Keratinocyte (primary cell): ENCODE measurements around the gene HNF1B. TPM values are rescaled to one million over a fixed set of nuclear protein-coding genes. Genes with fewer than 3 reads are reported as not detected.

Experiments
- DNase-seq: peaks from one replicate; pipeline ENCODE4 v3.0.0-alpha.2; 2011; ENCODE audit warnings: low read depth, missing footprints, low spot score
- FAIRE-seq: peaks from 2 replicates; lab custom pipeline; 2011; peaks lifted over from hg19 to GRCh38; lab: Jason Lieb, UNC
- H2AFZ ChIP-seq: 2 replicates; pipeline ENCODE4 v1.6.0; 2012; ENCODE audit warnings: low read length, control low read depth, inconsistent platforms; ENCODE audit not compliant: control insufficient read depth
- H3K27ac ChIP-seq: 2 replicates; pipeline ENCODE4 v1.5.1; 2011; ENCODE audit warnings: low read length; ENCODE audit not compliant: control insufficient read depth, insufficient read depth
- H3K27me3 ChIP-seq: 3 replicates; pipeline ENCODE4 v1.6.0; 2011; ENCODE audit warnings: low read length; ENCODE audit not compliant: control insufficient read depth, insufficient read depth; ENCODE audit errors: extremely low read depth
- H3K36me3 ChIP-seq, 2 experiments: 2 replicates in 1 of 2; 3 replicates in 1 of 2; pipeline ENCODE4 v1.5.1; 2011; ENCODE audit warnings: low read length in 2 of 2, mild to moderate bottlenecking in 1 of 2; ENCODE audit not compliant: control insufficient read depth in 2 of 2, insufficient read depth in 2 of 2; ENCODE audit errors: extremely low read depth in 1 of 2
- H3K4me1 ChIP-seq: 3 replicates; pipeline ENCODE4 v1.5.1; 2011; ENCODE audit warnings: low read length; ENCODE audit not compliant: control insufficient read depth, insufficient read depth; ENCODE audit errors: extremely low read depth
- H3K4me2 ChIP-seq: 3 replicates; pipeline ENCODE4 v1.6.0; 2011; ENCODE audit warnings: low read depth, low read length; ENCODE audit not compliant: control insufficient read depth, insufficient read depth; ENCODE audit errors: extremely low read depth
- H3K4me3 ChIP-seq, 3 experiments: fragments of 200-600 bp in 1 of 3; sonication (generic) in 1 of 3; 2 replicates in 2 of 3; 3 replicates in 1 of 3; pipeline ENCODE4 v1.5.1; 2011 to 2016; ENCODE audit warnings: low read length in 3 of 3, mild to moderate bottlenecking in 3 of 3, control low read depth in 2 of 3, inconsistent platforms in 1 of 3, low read depth in 1 of 3, mixed read lengths in 1 of 3, mixed run types in 1 of 3, moderate library complexity in 1 of 3; ENCODE audit not compliant: control insufficient read depth in 2 of 3, insufficient read depth in 2 of 3; ENCODE audit errors: extremely low read depth in 1 of 3
- H3K79me2 ChIP-seq: 2 replicates; pipeline ENCODE4 v1.6.0; 2012; ENCODE audit warnings: low read length; ENCODE audit not compliant: control insufficient read depth, insufficient read depth
- H3K9ac ChIP-seq: 3 replicates; pipeline ENCODE4 v1.6.0; 2011; ENCODE audit warnings: low read length; ENCODE audit not compliant: control insufficient read depth, insufficient read depth; ENCODE audit errors: extremely low read depth
- H3K9me1 ChIP-seq: 3 replicates; pipeline ENCODE4 v1.6.0; 2011; ENCODE audit warnings: low read length; ENCODE audit not compliant: control insufficient read depth, insufficient read depth; ENCODE audit errors: extremely low read depth
- H3K9me3 ChIP-seq: 2 replicates; pipeline ENCODE4 v1.5.1; 2012; ENCODE audit warnings: low read depth, low read length; ENCODE audit not compliant: control insufficient read depth
- H4K20me1 ChIP-seq: 3 replicates; pipeline ENCODE4 v1.6.0; 2011; ENCODE audit warnings: low read length; ENCODE audit not compliant: control insufficient read depth, insufficient read depth; ENCODE audit errors: extremely low read depth
- EZH2 ChIP-seq: IDR thresholded peaks from one replicate; pipeline ENCODE4 v1.6.1; 2012; ENCODE audit warnings: inconsistent platforms, mild to moderate bottlenecking, low read length, moderate library complexity
- dilution Hi-C: fragments of 300-500 bp; cut with MboI; formaldehyde crosslinking; loops from one replicate; pipeline ENCODE4 v1.7.0; 2020; ENCODE audit warnings: low sequenced_read_pairs; ENCODE audit not compliant: extremely low pct_ligation_motif_present
- polyA plus RNA-seq, 5 experiments: library from polyadenylated mRNA; depleted of rRNA in 3 of 5; stranded (reverse) in 3 of 5; stranded (forward) in 1 of 5; unstranded in 1 of 5; fragments of >200 nt; gene quantifications; 1 replicate in 1 of 5; 2 replicates in 3 of 5; 3 replicates in 1 of 5; pipeline versions ENCODE4 v1.2.1 to v1.2.3, GENCODE V29; 2011 to 2012; ENCODE audit warnings: missing spikeins in 2 of 5, low read depth in 1 of 5, low replicate concordance in 1 of 5
- TF ChIP-seq, protein P1 (sequence below), 3 experiments: IDR thresholded peaks in 1 of 3; conservative IDR thresholded peaks in 1 of 3; optimal IDR thresholded peaks in 1 of 3; 2 replicates in 2 of 3; 3 replicates in 1 of 3; pipeline versions ENCODE3 to v1.5.1; 2011; ENCODE audit warnings: low read length in 3 of 3, mild to moderate bottlenecking in 3 of 3, moderate library complexity in 2 of 3, control low read depth in 1 of 3, inconsistent platforms in 1 of 3; ENCODE audit not compliant: insufficient read depth in 2 of 3; ENCODE audit errors: extremely low read depth in 1 of 3

The HNF1B gene
- polyA plus RNA-seq, 1 donor (not counting 4 experiments of a cell fraction or from before 2014, with no cell fraction given): not detected

DNA sequence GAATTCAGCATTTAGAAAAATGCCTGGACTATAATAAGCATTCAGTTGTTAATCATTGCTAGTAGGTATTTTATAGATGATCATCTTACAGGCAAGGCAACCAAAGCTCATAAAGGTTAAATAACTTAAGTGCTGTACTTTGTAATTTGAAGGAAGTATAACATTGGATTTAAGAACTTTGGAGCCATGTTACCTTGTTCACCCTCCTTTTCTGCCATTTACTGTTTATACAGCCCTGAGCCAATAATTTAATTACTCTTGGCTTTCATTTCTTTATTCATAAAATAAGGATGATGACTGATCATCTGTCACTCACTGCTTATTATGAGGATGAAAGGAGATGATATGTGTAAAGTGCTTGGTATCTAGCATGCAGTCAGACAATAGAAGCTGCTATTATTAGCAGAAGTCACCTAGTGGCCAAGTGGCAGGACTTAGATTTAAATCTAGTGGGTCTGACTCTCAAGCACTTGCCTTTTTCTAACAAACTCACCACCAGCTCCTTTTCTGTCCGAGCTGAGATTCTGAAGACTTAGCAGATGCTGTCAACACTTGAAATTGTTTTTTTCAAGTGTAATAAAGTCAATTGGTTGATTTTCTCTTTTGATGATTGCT lies 83.4 kb downstream of the HNF1B start:
- no peaks in the 10 kb centered on the region for H3K36me3 ChIP-seq
- dilution Hi-C loops: no loop called here
- no peaks in the 10 kb centered on the region for H3K27me3 ChIP-seq
- no peak for DNase-seq
- no peak overlapping the region for H3K4me2 ChIP-seq
- H4K20me1 ChIP-seq: no peaks in the 10 kb centered on the region
- no peaks in the 10 kb centered on the region for H3K9me3 ChIP-seq
- no peak for FAIRE-seq
- TF ChIP-seq EZH2: no peak
- TF ChIP-seq, protein P1, sequence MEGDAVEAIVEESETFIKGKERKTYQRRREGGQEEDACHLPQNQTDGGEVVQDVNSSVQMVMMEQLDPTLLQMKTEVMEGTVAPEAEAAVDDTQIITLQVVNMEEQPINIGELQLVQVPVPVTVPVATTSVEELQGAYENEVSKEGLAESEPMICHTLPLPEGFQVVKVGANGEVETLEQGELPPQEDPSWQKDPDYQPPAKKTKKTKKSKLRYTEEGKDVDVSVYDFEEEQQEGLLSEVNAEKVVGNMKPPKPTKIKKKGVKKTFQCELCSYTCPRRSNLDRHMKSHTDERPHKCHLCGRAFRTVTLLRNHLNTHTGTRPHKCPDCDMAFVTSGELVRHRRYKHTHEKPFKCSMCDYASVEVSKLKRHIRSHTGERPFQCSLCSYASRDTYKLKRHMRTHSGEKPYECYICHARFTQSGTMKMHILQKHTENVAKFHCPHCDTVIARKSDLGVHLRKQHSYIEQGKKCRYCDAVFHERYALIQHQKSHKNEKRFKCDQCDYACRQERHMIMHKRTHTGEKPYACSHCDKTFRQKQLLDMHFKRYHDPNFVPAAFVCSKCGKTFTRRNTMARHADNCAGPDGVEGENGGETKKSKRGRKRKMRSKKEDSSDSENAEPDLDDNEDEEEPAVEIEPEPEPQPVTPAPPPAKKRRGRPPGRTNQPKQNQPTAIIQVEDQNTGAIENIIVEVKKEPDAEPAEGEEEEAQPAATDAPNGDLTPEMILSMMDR (optimal IDR thresholded peaks at IDR 0.05 in 1 of 3, IDR thresholded peaks at IDR 0.05 in 1 of 3, conservative IDR thresholded peaks at IDR 0.05 in 1 of 3; ENCODE audit: extremely low read depth in 1 of 3, insufficient read depth in 2 of 3, low read length in 3 of 3): peak in 1 of 3 experiments; percentile 4
- no peak overlapping the region for H3K27ac ChIP-seq
- H3K4me3 ChIP-seq: no peak overlapping the region
- H3K4me1 ChIP-seq: no peaks in the 10 kb centered on the region
- H3K9ac ChIP-seq: no peak overlapping the region
- no peaks in the 10 kb centered on the region for H3K9me1 ChIP-seq
- H2AFZ ChIP-seq: no peak overlapping the region
- H3K79me2 ChIP-seq: no peaks in the 10 kb centered on the region

DNA sequence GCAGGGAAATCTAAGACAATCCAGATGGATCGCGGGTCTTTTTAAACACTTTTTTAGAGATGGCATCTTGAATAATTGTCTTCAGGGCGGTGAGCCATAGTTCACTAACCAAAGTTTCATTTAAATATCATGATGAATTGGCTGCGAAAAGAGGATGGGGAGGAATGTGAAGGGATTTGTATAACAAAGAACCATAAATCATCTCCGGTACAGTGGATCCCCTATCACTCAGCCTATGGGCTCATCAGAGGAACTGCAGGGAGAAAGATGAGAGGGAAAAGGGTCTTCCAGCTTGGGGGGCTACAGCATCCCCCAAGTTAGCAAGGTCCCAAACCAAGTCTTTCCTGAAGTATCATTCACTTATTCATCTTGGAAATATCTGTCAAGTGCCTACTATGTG lies 84.9 kb downstream of the HNF1B start:
- no peak overlapping the region for H3K4me2 ChIP-seq
- no peak overlapping the region for H2AFZ ChIP-seq
- FAIRE-seq: no peak

More for the DNA sequence above, 84.9 kb downstream of the HNF1B start:
- H3K4me3 ChIP-seq: no peak overlapping the region
- no peaks in the 10 kb centered on the region for H3K27me3 ChIP-seq
- no peaks in the 10 kb centered on the region for H3K4me1 ChIP-seq
- H3K79me2 ChIP-seq: no peaks in the 10 kb centered on the region
- H4K20me1 ChIP-seq: no peaks in the 10 kb centered on the region
- no peak overlapping the region for H3K27ac ChIP-seq
- no peak overlapping the region for H3K9ac ChIP-seq
- no peaks in the 10 kb centered on the region for H3K9me1 ChIP-seq
- no peak for DNase-seq
- TF ChIP-seq, protein P1 (optimal IDR thresholded peaks at IDR 0.05 in 1 of 3, IDR thresholded peaks at IDR 0.05 in 1 of 3, conservative IDR thresholded peaks at IDR 0.05 in 1 of 3; ENCODE audit: extremely low read depth in 1 of 3, insufficient read depth in 2 of 3, low read length in 3 of 3): no peak
- TF ChIP-seq EZH2: no peak
- no peaks in the 10 kb centered on the region for H3K9me3 ChIP-seq
- no peaks in the 10 kb centered on the region for H3K36me3 ChIP-seq
- dilution Hi-C loops: no loop called here
